ENCODE data around the gene DCUN1D2.

The DCUN1D2 gene

GRCh38 chr13:113506025-113506685, 15.6 kb upstream of the DCUN1D2 start:
- H3K36me3 ChIP-seq = peaks cover 63 to 95% (median 81%) of the 10 kb centered on the region in 11 experiments
- H3K4me1 ChIP-seq = peaks cover 8 to 27% (median 17%) of the 10 kb centered on the region in 10 experiments
- no peaks in the 10 kb centered on the region for H3K9me3 ChIP-seq (replicated peaks in 1 of 11)
- peak overlapping the region; percentile 27 to 69 (median 56); a peak in 21 of 22 replicates for H3K4me2 ChIP-seq
- H4K20me1 ChIP-seq = peaks cover 0 to 38% (median 0%) of the 10 kb centered on the region in 11 experiments; a peak in 9 of 22 replicates
- H3K9ac ChIP-seq = peak overlapping the region in 5 of 11 experiments; percentile 6 to 44 (median 24); a peak in 5 of 22 replicates
- no peak overlapping the region for H3K4me3 ChIP-seq
- TF ChIP-seq Cebpa-rat (IDR thresholded peaks at IDR 0.05) = no peak
- peak overlapping the region in 8 of 11 experiments; percentile 17 to 55 (median 44); a peak in 13 of 22 replicates for H3K27ac ChIP-seq
- no peaks in the 10 kb centered on the region for H3K27me3 ChIP-seq

DNA sequence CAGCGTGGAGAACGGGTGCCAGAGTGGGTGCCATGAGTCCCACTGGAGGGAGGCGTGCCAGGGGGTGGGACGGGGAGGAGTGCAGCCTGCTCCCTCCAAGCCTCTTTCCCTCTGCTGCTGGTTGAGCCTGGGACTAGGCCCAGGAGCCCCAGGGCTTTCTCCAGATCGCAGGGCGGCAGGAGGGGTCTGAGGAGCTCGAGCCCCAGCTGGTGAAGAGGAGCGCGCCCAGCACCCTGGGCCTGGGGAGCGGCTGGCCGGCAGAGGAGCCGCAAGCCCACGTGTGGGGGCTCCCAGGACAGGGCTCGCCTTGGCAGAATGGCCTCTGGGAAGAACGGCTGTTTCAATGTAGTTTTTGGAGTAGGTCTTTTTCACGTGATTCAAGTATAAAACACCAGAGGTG, 12.2 kb upstream of the DCUN1D2 start:
- Histone ChIP-seq H3K9ac (0 out of 22 replicates have a peak overlapping the region, but pooled peaks of 1 of the 11 experiments have one; percentile 36), H4K20me1 (peaks cover 0 to 31% (median under 1%) of the 10 kb centered on the region in 11 experiments; a peak in 10 of 22 replicates), H3K27ac (no peak overlapping the region), H3K4me1 (peaks cover 8 to 39% (median 34%) of the 10 kb centered on the region in 10 experiments), H3K4me2 (no peak overlapping the region), H3K9me3 (replicated peaks in 1 of 11) (peaks cover 0 to 2% (median 0%) of the 10 kb centered on the region in 11 experiments; a peak in 3 of 22 replicates), H3K4me3 (no peak overlapping the region), H3K36me3 (peaks cover 79 to 95% (median 85%) of the 10 kb centered on the region in 11 experiments), H3K27me3 (no peaks in the 10 kb centered on the region)
- TF ChIP-seq Cebpa-rat (IDR thresholded peaks at IDR 0.05) = no peak

DNA sequence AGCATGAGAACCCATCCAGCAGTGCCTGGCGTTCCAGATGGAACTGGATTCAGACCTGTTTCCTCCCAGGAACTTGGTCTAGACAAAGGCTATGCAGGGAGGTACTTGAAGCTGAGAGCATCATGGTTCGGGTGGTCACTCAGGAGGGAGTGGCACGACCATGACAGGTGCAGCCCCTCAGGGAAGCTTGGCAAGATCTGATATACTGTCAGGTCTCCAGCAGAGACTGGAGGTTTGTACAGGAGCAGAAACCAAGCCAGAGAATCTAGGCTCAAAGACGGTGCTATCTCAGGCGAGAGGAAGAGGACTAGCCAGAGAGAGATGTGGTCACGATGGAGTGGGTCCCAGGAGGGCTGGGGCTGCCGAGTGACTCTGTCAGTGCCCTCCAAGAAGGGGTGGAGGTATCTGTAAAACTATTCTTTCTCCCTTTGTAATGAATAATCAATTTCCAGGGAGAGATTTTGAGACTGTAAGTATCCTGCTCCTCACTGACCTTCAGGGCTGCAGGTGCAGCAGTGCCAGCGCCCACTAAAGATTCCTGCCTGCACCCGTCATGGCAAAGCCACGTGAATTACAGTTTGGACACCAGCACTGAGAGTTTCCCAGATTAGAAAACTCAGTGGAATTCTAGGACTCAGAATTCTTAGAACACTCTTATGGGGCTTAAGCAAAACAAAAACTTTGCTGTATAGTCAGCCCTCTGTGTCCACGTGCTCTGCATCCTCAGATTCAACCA, 10.2 kb upstream of the DCUN1D2 start:
- Histone ChIP-seq H3K9ac (0 out of 22 replicates have a peak overlapping the region, but pooled peaks of 2 of the 11 experiments have one; percentile 12 to 13), H3K4me3 (no peak overlapping the region), H3K4me1 (peaks cover 5 to 34% (median 27%) of the 10 kb centered on the region in 10 experiments), H3K9me3 (replicated peaks in 1 of 11) (peaks cover 0 to 17% (median 13%) of the 10 kb centered on the region in 11 experiments; a peak in 12 of 22 replicates), H3K27ac (no peak overlapping the region), H3K27me3 (no peaks in the 10 kb centered on the region), H3K36me3 (peaks cover 92 to 100% (median 99%) of the 10 kb centered on the region in 11 experiments), H3K4me2 (no peak overlapping the region), H4K20me1 (peaks cover 0 to 36% (median 9%) of the 10 kb centered on the region in 11 experiments; a peak in 14 of 22 replicates)
- TF ChIP-seq Cebpa-rat (IDR thresholded peaks at IDR 0.05) = no peak

- Histone ChIP-seq H3K4me3 (no peak overlapping the region), H3K4me1 (peaks cover 0 to 31% (median 27%) of the 10 kb centered on the region in 10 experiments; a peak in 18 of 20 replicates), H3K27ac (no peak overlapping the region), H3K9ac (no peak overlapping the region), H3K27me3 (no peaks in the 10 kb centered on the region), H3K9me3 (replicated peaks in 1 of 11) (peaks cover 0 to 18% (median 13%) of the 10 kb centered on the region in 11 experiments; a peak in 12 of 22 replicates), H3K4me2 (no peak overlapping the region), H3K36me3 (peaks cover 98 to 100% (median 99%) of the 10 kb centered on the region in 11 experiments), H4K20me1 (peaks cover 0 to 37% (median 9%) of the 10 kb centered on the region in 11 experiments; a peak in 13 of 22 replicates)
- TF ChIP-seq Cebpa-rat (IDR thresholded peaks at IDR 0.05) = no peak
Observed at GRCh38 chr13:113499936-113500335, 9.4 kb upstream of the DCUN1D2 start.

DNA sequence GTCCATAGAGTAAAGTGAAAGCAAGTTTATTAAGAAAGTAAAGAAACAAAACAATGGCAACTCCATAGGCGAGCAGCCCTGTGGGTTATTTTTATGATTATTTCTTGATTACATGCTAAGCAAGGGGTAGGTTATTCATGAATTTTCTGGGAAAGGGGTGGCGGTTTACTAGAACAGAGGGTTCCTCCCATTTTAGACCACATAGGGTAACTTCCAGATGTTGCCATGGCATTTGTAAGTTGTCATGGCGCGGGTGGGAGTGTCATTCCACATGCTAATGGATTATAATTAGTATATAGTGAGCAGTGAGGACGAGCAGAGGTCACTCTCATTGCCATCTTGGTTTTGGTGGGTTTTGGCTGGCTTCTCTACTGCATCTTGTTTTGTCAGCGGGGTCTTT, 8.4 kb upstream of the DCUN1D2 start:
- Histone ChIP-seq H3K9ac (no peak overlapping the region), H3K4me2 (peak overlapping the region in 7 of 11 experiments; percentile 5 to 41 (median 32); a peak in 9 of 22 replicates), H3K9me3 (replicated peaks in 1 of 11) (peaks cover 0 to 18% (median 13%) of the 10 kb centered on the region in 11 experiments; a peak in 12 of 22 replicates), H3K27me3 (no peaks in the 10 kb centered on the region), H3K4me1 (peaks cover 10 to 37% (median 29%) of the 10 kb centered on the region in 10 experiments), H3K27ac (peak overlapping the region in 5 of 11 experiments; percentile 11 to 29 (median 25); a peak in 5 of 22 replicates), H3K4me3 (no peak overlapping the region), H4K20me1 (peaks cover 0 to 45% (median 9%) of the 10 kb centered on the region in 11 experiments; a peak in 13 of 22 replicates), H3K36me3 (peaks cover 93 to 100% (median 97%) of the 10 kb centered on the region in 11 experiments)
- no peak for TF ChIP-seq Cebpa-rat (IDR thresholded peaks at IDR 0.05)

GRCh38 chr13:113497217-113497616, 6.7 kb upstream of the DCUN1D2 start:
- peaks cover 0 to 50% (median 9%) of the 10 kb centered on the region in 11 experiments; a peak in 13 of 22 replicates for H4K20me1 ChIP-seq
- peak overlapping the region in 1 of 11 experiments; percentile 35; a peak in 1 of 22 replicates for H3K27ac ChIP-seq
- TF ChIP-seq Cebpa-rat (IDR thresholded peaks at IDR 0.05) = no peak
- no peaks in the 10 kb centered on the region for H3K27me3 ChIP-seq
- peaks cover 0 to 18% (median 13%) of the 10 kb centered on the region in 11 experiments; a peak in 12 of 22 replicates for H3K9me3 ChIP-seq (replicated peaks in 1 of 11)
- H3K4me3 ChIP-seq = no peak overlapping the region
- H3K9ac ChIP-seq = no peak overlapping the region
- peaks cover 76 to 87% (median 81%) of the 10 kb centered on the region in 11 experiments for H3K36me3 ChIP-seq
- peaks cover 24 to 52% (median 43%) of the 10 kb centered on the region in 10 experiments for H3K4me1 ChIP-seq
- H3K4me2 ChIP-seq = peak overlapping the region in 2 of 11 experiments; percentile 12 to 33; a peak in 1 of 22 replicates

DNA sequence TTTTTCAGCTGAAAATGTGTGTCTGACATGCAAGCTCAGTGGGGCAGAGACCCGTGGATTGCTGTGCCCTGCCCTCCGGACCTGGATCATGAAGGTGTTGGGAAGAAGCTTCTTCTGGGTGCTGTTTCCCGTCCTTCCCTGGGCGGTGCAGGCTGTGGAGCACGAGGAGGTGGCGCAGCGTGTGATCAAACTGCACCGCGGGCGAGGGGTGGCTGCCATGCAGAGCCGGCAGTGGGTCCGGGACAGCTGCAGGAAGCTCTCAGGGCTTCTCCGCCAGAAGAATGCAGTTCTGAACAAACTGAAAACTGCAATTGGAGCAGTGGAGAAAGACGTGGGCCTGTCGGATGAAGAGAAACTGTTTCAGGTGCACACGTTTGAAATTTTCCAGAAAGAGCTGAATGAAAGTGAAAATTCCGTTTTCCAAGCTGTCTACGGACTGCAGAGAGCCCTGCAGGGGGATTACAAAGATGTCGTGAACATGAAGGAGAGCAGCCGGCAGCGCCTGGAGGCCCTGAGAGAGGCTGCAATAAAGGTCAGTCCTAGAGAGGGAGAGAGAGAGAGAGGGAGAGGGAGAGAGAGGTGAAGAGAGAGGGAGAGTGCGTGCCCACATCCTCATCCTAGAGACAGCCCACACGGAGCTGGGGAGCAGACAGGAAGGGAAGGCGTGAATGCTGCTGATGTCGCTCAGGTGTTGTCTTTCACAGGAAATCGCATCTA, 5.1 kb upstream of the DCUN1D2 start:
- H3K36me3 ChIP-seq = peaks cover 61 to 72% (median 65%) of the 10 kb centered on the region in 11 experiments
- no peak overlapping the region for H3K4me3 ChIP-seq
- H3K9me3 ChIP-seq (replicated peaks in 1 of 11) = peaks cover 0 to 18% (median 13%) of the 10 kb centered on the region in 11 experiments; a peak in 12 of 22 replicates
- TF ChIP-seq Cebpa-rat (IDR thresholded peaks at IDR 0.05) = no peak
- 0 out of 22 replicates have a peak overlapping the region, but pooled peaks of 1 of the 11 experiments have one; percentile 2 for H3K4me2 ChIP-seq
- no peak overlapping the region for H3K27ac ChIP-seq
- H3K9ac ChIP-seq = no peak overlapping the region
- peaks cover 33 to 61% (median 51%) of the 10 kb centered on the region in 10 experiments for H3K4me1 ChIP-seq
- peaks cover 0 to 47% (median 11%) of the 10 kb centered on the region in 11 experiments; a peak in 13 of 22 replicates for H4K20me1 ChIP-seq
- H3K27me3 ChIP-seq = no peaks in the 10 kb centered on the region
